Karpas-422 (cell line): ENCODE data around the gene CLMN. TPM values are rescaled to one million over a fixed set of nuclear protein-coding genes. Genes with fewer than 3 reads are reported as not detected.

Experiments
- DNase-seq: peaks from one replicate; pipeline ENCODE4 v3.0.0-alpha.2; 2015
- H2AFZ ChIP-seq: fragments of 200-600 bp; sonication (generic); 2 replicates; pipeline ENCODE4 v1.6.1; 2014; ENCODE audit warnings: antibody characterized with exemption, low read length, mixed read lengths
- H3K27ac ChIP-seq: fragments of 200-600 bp; sonication (generic); 2 replicates; pipeline ENCODE4 v1.5.1; 2014; ENCODE audit warnings: mild to moderate bottlenecking, low read length, moderate library complexity
- H3K27me3 ChIP-seq: fragments of 200-600 bp; sonication (generic); 2 replicates; pipeline ENCODE4 v1.6.1; 2014; ENCODE audit warnings: low read length, mixed read lengths
- H3K36me3 ChIP-seq: fragments of 200-600 bp; sonication (generic); 2 replicates; pipeline ENCODE4 v1.6.1; 2014; ENCODE audit warnings: low read length, mixed read lengths; ENCODE audit not compliant: insufficient read depth
- H3K4me1 ChIP-seq: fragments of 200-600 bp; sonication (generic); 2 replicates; pipeline ENCODE4 v1.6.1; 2014; ENCODE audit warnings: mild to moderate bottlenecking, low read length, mixed read lengths
- H3K4me2 ChIP-seq: fragments of 200-600 bp; sonication (generic); 2 replicates; pipeline ENCODE4 v1.6.1; 2014; ENCODE audit warnings: low read length, low read depth, mild to moderate bottlenecking; ENCODE audit not compliant: poor library complexity, severe bottlenecking
- H3K4me3 ChIP-seq: fragments of 200-600 bp; sonication (generic); 2 replicates; pipeline ENCODE4 v1.5.1; 2014; ENCODE audit warnings: mild to moderate bottlenecking, antibody characterized with exemption, low read length, mixed read lengths
- H3K79me2 ChIP-seq: fragments of 200-600 bp; sonication (generic); 2 replicates; pipeline ENCODE4 v1.6.1; 2014; ENCODE audit warnings: mild to moderate bottlenecking, low read length, mixed read lengths
- H3K9ac ChIP-seq: fragments of 200-600 bp; sonication (generic); 2 replicates; pipeline ENCODE4 v1.6.0; 2014; ENCODE audit warnings: low read length
- H3K9me2 ChIP-seq: fragments of 200-600 bp; sonication (generic), shearing (Covaris generic); replicated peaks from 2 replicates; pipeline ENCODE4 v1.6.0; 2014; ENCODE audit warnings: mild to moderate bottlenecking, low read length, moderate library complexity; ENCODE audit not compliant: insufficient read depth
- H3K9me3 ChIP-seq: fragments of 300-700, 200-600 bp; sonication (generic); 2 replicates; pipeline ENCODE4 v1.6.1; 2014; ENCODE audit warnings: low read length, mixed read lengths
- H4K20me1 ChIP-seq: fragments of 200-600 bp; sonication (generic); 2 replicates; pipeline ENCODE4 v1.6.1; 2014; ENCODE audit warnings: mild to moderate bottlenecking, antibody characterized with exemption, low read length, low read depth; ENCODE audit not compliant: insufficient read depth
- total RNA-seq: library from RNA; depleted of rRNA; stranded (reverse); fragments of >200 nt; shearing (Covaris generic); gene quantifications from 2 replicates; pipeline ENCODE4 v1.2.3, GENCODE V29; 2014; ENCODE audit warnings: low replicate concordance

Gene CLMN
- total RNA-seq, 1 experiment from 2014 or later: 56.1 TPM

DNA sequence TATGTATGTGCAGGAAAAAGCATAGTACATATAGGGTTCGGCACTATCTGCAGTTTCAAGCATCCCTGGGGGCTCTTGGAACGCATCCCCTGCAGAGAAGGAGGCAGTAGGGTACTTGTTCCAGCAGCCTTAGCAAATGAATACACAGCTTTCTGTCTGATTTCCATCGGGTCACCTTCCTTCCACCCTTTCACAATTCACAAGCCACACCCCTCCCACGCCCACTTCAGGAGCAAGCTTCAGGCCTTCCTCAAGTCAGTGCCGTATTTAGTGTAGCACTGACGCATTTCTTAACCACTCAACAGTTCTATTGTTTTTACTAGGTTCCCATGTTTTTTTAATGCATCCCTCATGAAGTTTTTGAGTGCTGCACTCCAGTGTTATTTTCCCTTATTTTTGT lies 64.2 kb downstream of the CLMN start:
- H3K27me3 ChIP-seq: no peaks in the 10 kb centered on the region
- H3K79me2 ChIP-seq: peaks cover 50% of the 10 kb centered on the region

DNA sequence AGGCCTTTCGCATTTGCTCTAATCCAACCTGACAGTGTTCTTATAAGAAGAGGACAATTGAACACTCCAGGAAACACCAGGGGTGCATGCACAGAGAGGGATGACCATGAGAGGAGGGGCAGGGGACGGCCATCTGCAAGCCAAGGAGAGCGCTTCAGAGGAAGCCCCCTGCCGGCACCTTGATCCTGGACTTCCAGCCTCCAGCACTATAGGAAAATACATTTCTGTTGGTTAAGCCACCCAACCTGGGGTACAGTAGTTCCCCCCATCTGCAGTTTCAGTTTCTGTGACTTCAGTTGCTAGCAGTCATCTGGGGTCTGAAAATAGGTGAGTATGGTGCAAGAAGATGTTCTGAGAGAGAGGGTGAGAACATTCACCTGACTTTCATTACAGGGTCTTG lies 64.7 kb downstream of the CLMN start:
- H3K9me3 ChIP-seq: no peaks in the 10 kb centered on the region
- H3K27me3 ChIP-seq: no peaks in the 10 kb centered on the region
- H3K27ac ChIP-seq: peak overlapping the region; percentile 99
- no peak overlapping the region for H2AFZ ChIP-seq
- peak overlapping the region; percentile 72 for H3K9ac ChIP-seq
- H3K36me3 ChIP-seq: no peaks in the 10 kb centered on the region
- H3K9me2 ChIP-seq: no peaks in the 10 kb centered on the region
- H4K20me1 ChIP-seq: no peaks in the 10 kb centered on the region
- peak; percentile 75 for DNase-seq
- H3K79me2 ChIP-seq: peaks cover 55% of the 10 kb centered on the region
- H3K4me3 ChIP-seq: peak overlapping the region; percentile 55
- H3K4me1 ChIP-seq: peaks cover 97% of the 10 kb centered on the region
- H3K4me2 ChIP-seq: peak overlapping the region; percentile 73

More for the DNA sequence above, 64.2 kb downstream of the CLMN start:
- Histone ChIP-seq H4K20me1 (no peaks in the 10 kb centered on the region), H3K9ac (peak overlapping the region; percentile 72), H3K4me3 (peak overlapping the region; percentile 55), H3K4me1 (peaks cover 97% of the 10 kb centered on the region), H2AFZ (no peak overlapping the region), H3K4me2 (peak overlapping the region; percentile 73), H3K9me2 (no peaks in the 10 kb centered on the region), H3K36me3 (no peaks in the 10 kb centered on the region), H3K27ac (peak overlapping the region; percentile 99), H3K9me3 (no peaks in the 10 kb centered on the region)
- peak; percentile 97 for DNase-seq

DNA sequence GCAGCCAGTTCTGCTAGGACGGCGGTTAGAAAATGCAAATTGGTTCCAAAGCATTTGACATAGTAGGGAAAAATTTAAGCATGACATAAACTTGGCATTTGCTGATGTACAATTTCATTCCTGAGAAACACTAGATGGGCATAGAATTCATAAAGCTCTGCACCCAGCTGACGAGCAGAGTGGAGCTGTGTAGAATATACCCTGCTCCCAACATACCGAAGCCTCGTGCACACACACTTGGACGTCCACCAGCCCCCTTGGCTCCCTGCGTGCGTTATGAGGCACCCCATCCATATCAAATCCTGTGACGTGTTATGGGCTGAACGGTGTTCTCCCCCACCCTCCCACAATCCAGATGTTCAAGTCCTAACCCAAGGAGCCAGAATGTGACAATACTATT lies 65.4 kb downstream of the CLMN start:
- Histone ChIP-seq H3K79me2 (peaks cover 60% of the 10 kb centered on the region), H3K4me3 (no peak overlapping the region), H3K9me3 (no peaks in the 10 kb centered on the region), H3K27ac (peak overlapping the region; percentile 99), H3K9me2 (no peaks in the 10 kb centered on the region), H3K4me2 (peak overlapping the region; percentile 73), H3K4me1 (peaks cover 97% of the 10 kb centered on the region), H3K9ac (peak overlapping the region; percentile 72), H4K20me1 (no peaks in the 10 kb centered on the region), H3K27me3 (no peaks in the 10 kb centered on the region), H3K36me3 (no peaks in the 10 kb centered on the region), H2AFZ (no peak overlapping the region)
- DNase-seq: no peak

DNA sequence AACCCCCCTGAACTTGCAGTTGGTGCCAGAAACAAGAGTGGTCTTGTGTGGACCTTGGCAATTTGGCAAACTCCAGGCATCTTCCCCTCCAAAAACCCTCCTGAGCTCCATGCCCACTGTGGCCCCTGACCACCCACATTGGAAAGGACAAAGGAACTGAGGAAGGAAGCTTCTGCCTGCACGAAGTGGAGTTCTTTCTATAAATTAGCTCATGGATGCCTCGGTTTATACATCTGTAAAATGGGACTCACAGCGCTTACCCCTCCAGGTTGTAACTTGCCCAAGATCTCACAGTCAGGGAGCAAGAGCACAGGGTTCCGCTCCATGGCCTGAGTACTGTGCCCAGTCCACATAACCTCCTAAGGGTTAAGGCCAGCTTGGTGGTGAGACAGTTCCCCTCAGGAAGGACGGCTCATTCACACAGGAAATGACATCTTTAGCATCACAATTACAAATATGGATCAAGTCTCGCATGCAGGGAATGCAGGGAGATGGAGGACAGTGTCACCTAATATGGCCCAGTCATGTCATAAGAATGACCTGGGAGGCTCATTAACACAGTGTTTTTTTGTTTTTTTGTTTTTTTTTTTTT lies 66.6 kb downstream of the CLMN start:
- Histone ChIP-seq H3K36me3 (no peaks in the 10 kb centered on the region), H3K27me3 (no peaks in the 10 kb centered on the region), H4K20me1 (no peaks in the 10 kb centered on the region), H2AFZ (no peak overlapping the region), H3K4me2 (peak overlapping the region; percentile 4), H3K79me2 (peaks cover 58% of the 10 kb centered on the region), H3K4me1 (peaks cover 97% of the 10 kb centered on the region), H3K27ac (peak overlapping the region; percentile 79), H3K9me3 (no peaks in the 10 kb centered on the region), H3K4me3 (no peak overlapping the region), H3K9ac (0 out of 2 replicates have a peak overlapping the region, but pooled peaks have one; percentile 43), H3K9me2 (no peaks in the 10 kb centered on the region)
- DNase-seq: no peak

DNA sequence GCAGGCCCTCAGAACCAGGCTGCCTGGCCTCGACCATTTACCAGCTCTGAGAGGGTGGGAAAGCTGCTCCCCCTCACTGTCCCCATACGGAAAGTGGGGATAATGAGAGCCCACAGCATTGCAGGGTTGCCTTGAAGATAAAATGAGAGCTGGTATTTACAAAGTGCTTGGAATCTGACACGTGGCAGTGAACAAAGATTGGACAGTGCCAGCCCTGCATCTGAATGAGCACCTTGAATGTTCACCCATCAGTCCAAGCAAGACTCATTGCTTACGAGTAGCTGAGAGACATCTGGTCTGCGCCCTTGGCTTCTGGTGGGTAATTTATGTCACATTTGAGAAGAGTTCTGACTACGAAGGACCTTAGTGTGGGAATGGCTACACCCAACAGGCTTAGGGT lies 67.5 kb downstream of the CLMN start:
- peak; percentile 56 for DNase-seq
- peak overlapping the region; percentile 43 for H3K9ac ChIP-seq
- H3K4me3 ChIP-seq: no peak overlapping the region
- H3K79me2 ChIP-seq: peaks cover 61% of the 10 kb centered on the region
- H3K9me2 ChIP-seq: no peaks in the 10 kb centered on the region
- no peak overlapping the region for H2AFZ ChIP-seq
- peak overlapping the region; percentile 79 for H3K27ac ChIP-seq
- no peaks in the 10 kb centered on the region for H3K27me3 ChIP-seq
- no peaks in the 10 kb centered on the region for H3K9me3 ChIP-seq
- H4K20me1 ChIP-seq: no peaks in the 10 kb centered on the region
- peaks cover 97% of the 10 kb centered on the region for H3K4me1 ChIP-seq
- no peak overlapping the region for H3K4me2 ChIP-seq
- no peaks in the 10 kb centered on the region for H3K36me3 ChIP-seq

DNA sequence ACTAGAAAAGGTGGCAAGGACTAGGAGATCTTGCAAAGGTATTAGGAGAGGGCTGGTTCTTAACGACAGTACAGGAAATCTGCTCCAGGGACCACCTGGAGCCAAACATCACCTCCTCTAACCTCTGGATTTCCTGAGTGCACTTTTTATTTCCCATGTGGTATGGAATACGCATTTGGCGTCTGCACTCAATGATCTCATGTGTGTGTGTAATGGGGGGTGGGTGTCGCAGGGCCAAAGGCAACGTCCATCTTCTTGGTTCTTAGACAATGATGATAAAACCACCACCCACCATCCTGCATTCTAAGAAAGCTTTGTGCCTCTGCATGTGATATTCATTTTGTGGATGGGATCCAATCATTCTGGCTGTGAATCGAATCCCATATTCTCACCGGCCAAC lies 68.8 kb downstream of the CLMN start:
- no peaks in the 10 kb centered on the region for H3K9me2 ChIP-seq
- H3K9ac ChIP-seq: peak overlapping the region; percentile 53
- peak overlapping the region; percentile 60 for H3K4me2 ChIP-seq
- no peaks in the 10 kb centered on the region for H3K27me3 ChIP-seq
- no peak overlapping the region for H2AFZ ChIP-seq
- no peak for DNase-seq
- H3K9me3 ChIP-seq: no peaks in the 10 kb centered on the region
- H3K36me3 ChIP-seq: no peaks in the 10 kb centered on the region
- peak overlapping the region; percentile 35; the same call in 1 of the 2 replicates for H3K4me3 ChIP-seq
- no peaks in the 10 kb centered on the region for H4K20me1 ChIP-seq
- H3K79me2 ChIP-seq: peaks cover 60% of the 10 kb centered on the region
- H3K27ac ChIP-seq: peak overlapping the region; percentile 79
- H3K4me1 ChIP-seq: peaks cover 95% of the 10 kb centered on the region

DNA sequence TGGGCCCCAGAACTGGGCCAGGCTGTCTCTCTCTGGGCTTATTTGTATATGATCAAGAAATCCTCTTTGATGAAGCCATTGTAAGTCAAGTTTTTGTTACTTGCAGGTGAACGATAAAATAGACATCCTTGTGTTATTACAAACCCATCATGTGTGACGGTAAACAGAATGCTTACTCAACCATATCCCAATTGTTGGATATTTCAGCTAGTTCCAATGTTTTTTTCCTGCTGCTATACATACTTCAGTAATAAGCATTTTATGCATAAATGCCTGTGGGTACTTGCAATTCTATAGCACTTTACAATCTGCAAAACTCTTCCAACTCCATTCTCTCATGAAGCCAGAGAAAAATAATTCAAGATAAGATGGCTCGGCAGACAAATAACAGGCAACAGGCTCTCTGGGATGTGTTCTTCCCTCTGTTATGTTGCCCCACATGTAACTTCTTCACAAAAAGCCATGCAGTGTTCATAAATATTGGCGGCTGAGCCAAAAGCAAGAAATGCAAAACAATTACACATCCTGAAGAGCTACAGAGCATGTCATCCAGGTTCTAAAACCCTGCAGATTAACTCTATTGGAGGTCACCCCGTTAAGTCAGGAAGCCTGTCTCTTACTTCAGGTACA lies 69.5 kb downstream of the CLMN start:
- H2AFZ ChIP-seq: 0 out of 2 replicates have a peak overlapping the region, but pooled peaks have one; percentile 1
- peak overlapping the region; percentile 79 for H3K27ac ChIP-seq
- H3K4me2 ChIP-seq: peak overlapping the region; percentile 60
- no peaks in the 10 kb centered on the region for H4K20me1 ChIP-seq
- peaks cover 58% of the 10 kb centered on the region for H3K79me2 ChIP-seq
- peak overlapping the region; percentile 35 for H3K4me3 ChIP-seq
- H3K36me3 ChIP-seq: no peaks in the 10 kb centered on the region
- H3K27me3 ChIP-seq: no peaks in the 10 kb centered on the region
- H3K9ac ChIP-seq: peak overlapping the region; percentile 53
- H3K4me1 ChIP-seq: peaks cover 88% of the 10 kb centered on the region
- no peaks in the 10 kb centered on the region for H3K9me3 ChIP-seq
- no peaks in the 10 kb centered on the region for H3K9me2 ChIP-seq
- peak; percentile 70 for DNase-seq

DNA sequence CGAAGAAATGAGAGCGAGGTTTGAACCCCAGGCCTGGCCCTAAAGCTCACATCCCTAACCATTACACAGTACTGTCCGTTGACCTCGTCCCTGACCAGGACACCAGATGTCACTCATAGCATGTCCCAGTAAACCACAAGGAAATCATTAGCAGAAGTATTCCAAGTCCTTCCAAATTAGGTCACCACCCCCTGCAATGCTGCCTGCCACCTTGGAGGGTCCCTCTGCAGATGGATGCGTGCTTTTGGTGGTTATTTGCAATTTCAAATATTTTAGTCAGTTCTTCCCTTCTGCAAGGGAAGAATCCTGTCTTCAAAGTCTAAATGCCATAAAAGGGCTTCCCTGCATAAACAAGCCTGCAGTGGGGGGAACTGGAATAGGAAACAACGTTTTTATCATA lies 71.3 kb downstream of the CLMN start:
- Histone ChIP-seq H3K4me3 (peak overlapping the region; percentile 7; the same call in 1 of the 2 replicates), H3K27ac (peak overlapping the region; percentile 79), H3K9me2 (no peaks in the 10 kb centered on the region), H3K4me1 (peaks cover 78% of the 10 kb centered on the region), H3K4me2 (peak overlapping the region; percentile 60), H3K9me3 (no peaks in the 10 kb centered on the region), H3K27me3 (no peaks in the 10 kb centered on the region), H4K20me1 (no peaks in the 10 kb centered on the region), H3K9ac (peak overlapping the region; percentile 53), H2AFZ (no peak overlapping the region), H3K79me2 (peaks cover 47% of the 10 kb centered on the region), H3K36me3 (no peaks in the 10 kb centered on the region)
- DNase-seq: no peak
